MM.1S (cell line): ENCODE results near the gene DNAJC24.

Source experiments
- DNase-seq: peaks from one replicate; pipeline ENCODE4 v3.0.0-alpha.2; 2015
- H2AFZ ChIP-seq: fragments of 300-600 bp; sonication (generic); 2 replicates; pipeline ENCODE4 v1.6.0; 2016; ENCODE audit warnings: antibody characterized with exemption, low read length
- H3F3A ChIP-seq: fragments of 300-600 bp; sonication (generic); 2 replicates; pipeline ENCODE4 v1.6.1; 2016; ENCODE audit warnings: mild to moderate bottlenecking, antibody characterized with exemption, low read length, moderate library complexity, mixed read lengths; ENCODE audit not compliant: insufficient read depth
- H3K27ac ChIP-seq: fragments of 300-600 bp; sonication (generic); 2 replicates; pipeline ENCODE4 v1.5.1; 2016; ENCODE audit warnings: mild to moderate bottlenecking, low read length
- H3K27me3 ChIP-seq: fragments of 300-600 bp; sonication (generic); replicated peaks from 2 replicates; pipeline ENCODE4 v1.6.0; 2016; ENCODE audit warnings: low read length; ENCODE audit not compliant: insufficient read depth
- H3K36me3 ChIP-seq: fragments of 300-600 bp; sonication (generic); replicated peaks from 2 replicates; pipeline ENCODE4 v1.6.1; 2016; ENCODE audit warnings: mild to moderate bottlenecking, low read length, mixed read lengths; ENCODE audit not compliant: insufficient read depth
- H3K4me1 ChIP-seq: fragments of 300-600 bp; sonication (generic); 2 replicates; pipeline ENCODE4 v1.6.1; 2016; ENCODE audit warnings: low read length, mixed read lengths
- H3K4me2 ChIP-seq: fragments of 300-600 bp; sonication (generic); 2 replicates; pipeline ENCODE4 v1.6.0; 2016; ENCODE audit warnings: low read depth, low read length
- H3K4me3 ChIP-seq: fragments of 300-600 bp; sonication (generic); 2 replicates; pipeline ENCODE4 v1.5.1; 2016; ENCODE audit warnings: low read length, mixed read lengths
- H3K79me2 ChIP-seq: fragments of 300-600 bp; sonication (generic); 2 replicates; pipeline ENCODE4 v1.6.1; 2016; ENCODE audit warnings: mixed run types, low read length, mixed read lengths
- H3K9ac ChIP-seq: fragments of 300-600 bp; sonication (generic); 2 replicates; pipeline ENCODE4 v1.6.1; 2016; ENCODE audit warnings: low read length, mixed read lengths
- H3K9me2 ChIP-seq: fragments of 300-600 bp; sonication (generic); replicated peaks from 2 replicates; pipeline ENCODE4 v1.6.1; 2016; ENCODE audit warnings: mild to moderate bottlenecking, low read length, mixed read lengths; ENCODE audit not compliant: insufficient read depth
- H3K9me3 ChIP-seq: fragments of 300-600 bp; sonication (generic); replicated peaks from 2 replicates; pipeline ENCODE4 v1.6.1; 2016; ENCODE audit warnings: mild to moderate bottlenecking, low read length, mixed read lengths; ENCODE audit not compliant: insufficient read depth
- H4K20me1 ChIP-seq: fragments of 300-600 bp; sonication (generic); 2 replicates; pipeline ENCODE4 v1.6.1; 2016; ENCODE audit warnings: mild to moderate bottlenecking, low read length, moderate library complexity, mixed read lengths; ENCODE audit not compliant: insufficient read depth
- CTCF ChIP-seq: fragments of 300-600 bp; sonication (generic); IDR thresholded peaks from 2 replicates; pipeline ENCODE4 v1.5.1; 2016; ENCODE audit warnings: antibody characterized with exemption, low read length, mixed read lengths
- EZH2 ChIP-seq: fragments of 300-600 bp; sonication (generic); optimal IDR thresholded peaks from 2 replicates; pipeline ENCODE3; 2017; ENCODE audit warnings: low read depth, mild to moderate bottlenecking, antibody characterized with exemption, low read length, mixed read lengths
- EZH2phosphoT487 ChIP-seq: fragments of 300-600 bp; sonication (generic); IDR thresholded peaks from 2 replicates; pipeline ENCODE4 v1.6.1; 2018; ENCODE audit warnings: antibody characterized with exemption, low read length

Gene DNAJC24

GRCh38 chr11:31325160-31325559 is 44.5 kb upstream of the DNAJC24 start:
- no peak overlapping the region for H2AFZ ChIP-seq
- no peaks in the 10 kb centered on the region for H3K4me1 ChIP-seq
- H3K79me2 ChIP-seq: no peaks in the 10 kb centered on the region
- no peaks in the 10 kb centered on the region for H3K27me3 ChIP-seq
- TF ChIP-seq CTCF: no peak
- H3K27ac ChIP-seq: no peak overlapping the region
- no peaks in the 10 kb centered on the region for H4K20me1 ChIP-seq
- DNase-seq: no peak
- no peaks in the 10 kb centered on the region for H3K36me3 ChIP-seq
- H3K9ac ChIP-seq: no peak overlapping the region
- no peaks in the 10 kb centered on the region for H3K9me3 ChIP-seq
- no peaks in the 10 kb centered on the region for H3F3A ChIP-seq
- H3K9me2 ChIP-seq: no peaks in the 10 kb centered on the region
- no peak overlapping the region for H3K4me2 ChIP-seq
- no peak overlapping the region for H3K4me3 ChIP-seq

- no peaks in the 10 kb centered on the region for H3K36me3 ChIP-seq
- no peaks in the 10 kb centered on the region for H3K79me2 ChIP-seq
- no peaks in the 10 kb centered on the region for H3F3A ChIP-seq
- peak overlapping the region; percentile 37; the same call in 1 of the 2 replicates for H2AFZ ChIP-seq
- no peaks in the 10 kb centered on the region for H3K4me1 ChIP-seq
- TF ChIP-seq EZH2: no peak
- TF ChIP-seq CTCF: no peak
- TF ChIP-seq EZH2phosphoT487: no peak
- H3K27me3 ChIP-seq: no peaks in the 10 kb centered on the region
- H4K20me1 ChIP-seq: no peaks in the 10 kb centered on the region
- H3K4me2 ChIP-seq: peak overlapping the region; percentile 23
- no peaks in the 10 kb centered on the region for H3K9me2 ChIP-seq
- no peak overlapping the region for H3K4me3 ChIP-seq
- H3K9ac ChIP-seq: no peak overlapping the region
- no peak overlapping the region for H3K27ac ChIP-seq
- H3K9me3 ChIP-seq: no peaks in the 10 kb centered on the region
- peak; percentile 47 for DNase-seq
These were observed 43.1 kb upstream of the DNAJC24 start for GRCh38 chr11:31326470-31327148.

- no peak for DNase-seq
- H3K36me3 ChIP-seq: no peaks in the 10 kb centered on the region
- H2AFZ ChIP-seq: no peak overlapping the region
- H3K9ac ChIP-seq: no peak overlapping the region
- H3F3A ChIP-seq: no peaks in the 10 kb centered on the region
- H3K4me3 ChIP-seq: no peak overlapping the region
- H3K4me1 ChIP-seq: no peaks in the 10 kb centered on the region
- no peaks in the 10 kb centered on the region for H3K9me3 ChIP-seq
- H3K9me2 ChIP-seq: no peaks in the 10 kb centered on the region
- no peak overlapping the region for H3K27ac ChIP-seq
- H4K20me1 ChIP-seq: no peaks in the 10 kb centered on the region
- H3K4me2 ChIP-seq: no peak overlapping the region
- H3K27me3 ChIP-seq: no peaks in the 10 kb centered on the region
- no peak for TF ChIP-seq CTCF
- no peak for TF ChIP-seq EZH2phosphoT487
- no peak for TF ChIP-seq EZH2
- no peaks in the 10 kb centered on the region for H3K79me2 ChIP-seq
These were observed 42.2 kb upstream of the DNAJC24 start for GRCh38 chr11:31327417-31327816.
